IPS-NIHi11 (cell line): ENCODE measurements around the gene FAM161A.
"Not testable (repeated sequence)": the region's sequence is repeated elsewhere in the genome, so short reads cannot be mapped to it uniquely, and the experiment has no call there.

Experiments used
- DNase-seq: peaks from one replicate; pipeline ENCODE4 v3.0.0; 2012; ENCODE audit warnings: mixed read lengths, low spot score

Gene FAM161A

GRCh38 chr2:61845320-61845719 is 8.5 kb downstream of the FAM161A start:
- no peak for DNase-seq

- DNase-seq = no peak
Observed at GRCh38 chr2:61841286-61841685, 12.6 kb downstream of the FAM161A start.

GRCh38 chr2:61834893-61835292 is 19.0 kb downstream of the FAM161A start:
- no peak for DNase-seq

- DNase-seq = no peak
Observed at GRCh38 chr2:61833971-61834370, 19.9 kb downstream of the FAM161A start.

GRCh38 chr2:61832183-61832841 is 21.5 kb downstream of the FAM161A start:
- no peak for DNase-seq

GRCh38 chr2:61822255-61822654 is 31.6 kb downstream of the FAM161A start:
- DNase-seq = no peak

- DNase-seq = peak; percentile 12
Observed at GRCh38 chr2:61816480-61817355, 37.1 kb downstream of the FAM161A start.

GRCh38 chr2:61814539-61815160 is 39.2 kb downstream of the FAM161A start:
- DNase-seq = no peak

- DNase-seq = not testable (repeated sequence)
Observed at GRCh38 chr2:61813314-61813713, 40.5 kb downstream of the FAM161A start.

GRCh38 chr2:61811821-61812220 is 42.0 kb downstream of the FAM161A start:
- no peak for DNase-seq

GRCh38 chr2:61810203-61810602 is 43.7 kb downstream of the FAM161A start:
- DNase-seq = not testable (repeated sequence)

- not testable (repeated sequence) for DNase-seq
Observed at GRCh38 chr2:61808693-61809092, 45.2 kb downstream of the FAM161A start.

GRCh38 chr2:61807036-61807757 is 46.7 kb downstream of the FAM161A start:
- DNase-seq = no peak

- no peak for DNase-seq
Observed at GRCh38 chr2:61802548-61802947, 51.3 kb downstream of the FAM161A start.

- DNase-seq = no peak
Observed at GRCh38 chr2:61799099-61799498, 54.8 kb downstream of the FAM161A start.

- not testable (repeated sequence) for DNase-seq
Observed at GRCh38 chr2:61797446-61797845, 56.4 kb downstream of the FAM161A start.

- DNase-seq = no peak
Observed at GRCh38 chr2:61795408-61795807, 58.5 kb downstream of the FAM161A start.

GRCh38 chr2:61793389-61793836 is 60.4 kb downstream of the FAM161A start:
- DNase-seq = peak; percentile 87

GRCh38 chr2:61792355-61792890 is 61.4 kb downstream of the FAM161A start:
- no peak for DNase-seq

GRCh38 chr2:61789807-61790602 is 63.9 kb downstream of the FAM161A start:
- DNase-seq = no peak
